Activated CD8-positive, alpha-beta T cell treated with anti-CD3 and anti-CD28 coated beads, Interleukin-2, amount 10 ng/mL, durations not matched to agents 7 days and 5 days (primary cell): ENCODE data around the gene OPA3. TPM values are rescaled to one million over a fixed set of nuclear protein-coding genes. Genes with fewer than 3 reads are reported as not detected.
"Not testable (repeated sequence)": the region's sequence is repeated elsewhere in the genome, so short reads cannot be mapped to it uniquely, and the experiment has no call there.

ENCODE experiments used
- ATAC-seq: fragments of 150-1000 bp; cut with Tn5 transposase; one replicate; pipeline ENCODE4 v1.10.0; 2021; ENCODE audit warnings: moderate library complexity
- CTCF ChIA-PET: fragments of 350-600 bp; sonication (Branson Sonifier 250); formaldehyde crosslinking; loops from one replicate; lab custom pipeline; 2021; ENCODE audit warnings: antibody characterized with exemption; lab: Charles Lee
- POLR2A ChIA-PET: fragments of 350-600 bp; sonication (Branson Sonifier 250); formaldehyde crosslinking; loops from one replicate; lab custom pipeline; 2021; ENCODE audit warnings: antibody characterized with exemption; lab: Charles Lee
- DNase-seq: peaks from one replicate; pipeline ENCODE4 v3.0.0-alpha.2; 2020
- H3K27ac Mint-ChIP-seq: one replicate; pipeline ENCODE4 v1.8.0; 2021; ENCODE audit warnings: mild to moderate bottlenecking, mixed read lengths
- H3K27me3 Mint-ChIP-seq: one replicate; pipeline ENCODE4 v1.8.0; 2021; ENCODE audit warnings: low read depth, mixed read lengths
- H3K36me3 Mint-ChIP-seq: one replicate; pipeline ENCODE4 v1.8.0; 2021; ENCODE audit warnings: low read depth, mixed read lengths
- H3K4me1 Mint-ChIP-seq: one replicate; pipeline ENCODE4 v1.8.0; 2021; ENCODE audit warnings: low read depth, mixed read lengths
- H3K4me3 Mint-ChIP-seq: one replicate; pipeline ENCODE4 v1.8.0; 2021; ENCODE audit warnings: mild to moderate bottlenecking, mixed read lengths
- H3K9me3 Mint-ChIP-seq: one replicate; pipeline ENCODE4 v1.8.0; 2022; ENCODE audit warnings: mixed read lengths; ENCODE audit not compliant: insufficient read depth
- total RNA-seq, 2 experiments: library from RNA; stranded (reverse); gene quantifications; one replicate each; pipeline ENCODE4 v1.2.3, GENCODE V29; 2021

OPA3 gene
- total RNA-seq, 2 experiments from 2014 or later = 13.4 to 14.9 TPM

- H3K27ac Mint-ChIP-seq, DNase-seq, H3K27me3 Mint-ChIP-seq, ATAC-seq, H3K9me3 Mint-ChIP-seq, H3K4me3 Mint-ChIP-seq: not testable (repeated sequence)
- ChIA-PET POLR2A (interaction anchor here (1.5 kb wide), 1 partner anchor 27 kb away, joined by 3 read pairs; no protein-coding TSS in a partner anchor), CTCF (interaction anchor here (1.3 to 3.6 kb wide), 2 partner anchors 11 to 26 kb away, joined by 3 to 27 read pairs; no protein-coding TSS in a partner anchor)
- H3K4me1 Mint-ChIP-seq = peaks cover 20% of the 10 kb centered on the region
- peaks cover 58% of the 10 kb centered on the region for H3K36me3 Mint-ChIP-seq
Measured at GRCh38 chr19:45615056-45615455, 30.5 kb upstream of the OPA3 start.

GRCh38 chr19:45613926-45614725, 29.5 kb upstream of the OPA3 start:
- ChIA-PET CTCF (interaction anchor here (0.6 to 3.6 kb wide), 5 partner anchors 10 to 128 kb away, joined by 3 to 27 read pairs (median 3); no protein-coding TSS in a partner anchor), POLR2A (interaction anchor here (1.5 kb wide), 1 partner anchor 28 kb away, joined by 3 read pairs; no protein-coding TSS in a partner anchor)
- Mint-ChIP-seq H3K27ac (peak overlapping the region; percentile 75), H3K27me3 (no peaks in the 10 kb centered on the region), H3K4me1 (peaks cover 20% of the 10 kb centered on the region), H3K36me3 (peaks cover 61% of the 10 kb centered on the region), H3K9me3 (no peaks in the 10 kb centered on the region), H3K4me3 (no peak overlapping the region)
- ATAC-seq (peak; percentile 65), DNase-seq (peak; percentile 50)

- Mint-ChIP-seq H3K9me3 (no peaks in the 10 kb centered on the region), H3K4me3 (no peak overlapping the region), H3K27me3 (no peaks in the 10 kb centered on the region), H3K4me1 (peaks cover 15% of the 10 kb centered on the region), H3K36me3 (peaks cover 35% of the 10 kb centered on the region), H3K27ac (peak overlapping the region; percentile 37)
- ChIA-PET POLR2A (no interaction called here), CTCF (interaction anchor here (8.6 kb wide), 1 partner anchor 31 kb away, joined by 47 read pairs; the partner anchor contains the start of gene EML2)
- no peak for DNase-seq
- no peak for ATAC-seq
Measured at GRCh38 chr19:45608948-45609347, 24.3 kb upstream of the OPA3 start.

GRCh38 chr19:45607071-45608029, 22.7 kb upstream of the OPA3 start:
- DNase-seq (peak; percentile 48), ATAC-seq (peak; percentile 36)
- H3K4me1 Mint-ChIP-seq = peaks cover 14% of the 10 kb centered on the region
- H3K36me3 Mint-ChIP-seq = peaks cover 25% of the 10 kb centered on the region
- CTCF ChIA-PET = interaction anchor here (1.0 to 8.6 kb wide), 4 partner anchors 10 to 33 kb away, joined by 3 to 47 read pairs (median 7); partner anchors contain the start of gene EML2
- H3K27ac Mint-ChIP-seq = peak overlapping the region; percentile 77
- H3K4me3 Mint-ChIP-seq = no peak overlapping the region
- H3K9me3 Mint-ChIP-seq = no peaks in the 10 kb centered on the region
- peaks cover 9% of the 10 kb centered on the region for H3K27me3 Mint-ChIP-seq
- POLR2A ChIA-PET = no interaction called here

DNA sequence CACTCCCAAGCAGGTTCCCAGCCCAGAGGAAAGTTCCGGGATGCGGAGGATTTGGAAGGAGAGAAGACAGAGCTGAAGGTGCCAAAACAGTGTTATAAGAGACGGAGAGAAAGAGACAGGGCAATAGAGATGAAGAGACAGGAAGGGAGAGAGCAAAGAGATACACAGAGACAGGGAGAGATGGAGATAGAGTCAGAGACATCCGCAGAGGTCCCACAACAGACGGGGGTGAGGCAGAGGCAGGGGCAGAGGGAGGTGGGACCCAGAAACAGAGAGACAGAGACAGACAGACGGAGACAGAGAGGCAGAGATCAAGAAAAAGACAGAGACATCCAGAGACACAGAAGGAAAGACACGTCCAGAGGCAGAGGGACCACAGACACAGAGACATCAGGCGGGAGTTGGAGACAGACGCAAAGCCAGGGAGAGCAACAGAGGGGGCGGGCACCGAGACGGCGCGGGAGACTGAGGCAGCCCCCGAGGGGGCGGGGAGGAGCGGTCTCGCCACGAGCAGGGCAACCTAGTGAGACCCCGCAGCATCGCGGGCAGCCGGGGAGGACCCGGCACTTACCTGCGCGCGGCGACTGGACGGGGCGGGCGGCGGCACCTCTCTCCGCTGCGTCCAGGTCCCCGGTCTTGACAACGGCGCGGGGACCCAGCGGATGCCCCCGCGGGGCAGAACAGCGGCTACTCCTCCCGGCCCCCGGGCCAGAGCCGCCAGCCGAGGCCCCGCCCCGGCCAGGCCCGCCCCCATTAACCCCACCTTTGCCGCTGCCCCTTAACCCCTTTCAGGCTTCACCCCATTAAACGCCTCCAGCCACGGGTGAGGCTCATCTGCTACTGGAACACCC, 17.1 kb upstream of the OPA3 start, which contains the start of gene GPR4:
Gene GPR4 (minus strand): TSS at position 689 of the 851 bp plus-strand sequence. CDS start 10,346 bp downstream, outside the sequence.
- no peak within 1 kb of the TSS for H3K4me3 Mint-ChIP-seq
- DNase-seq (no peak), ATAC-seq (peak; percentile 56)
- peaks cover 56% of the 10 kb centered on the region for H3K27me3 Mint-ChIP-seq
- H3K36me3 Mint-ChIP-seq = no peaks in the 10 kb centered on the region
- H3K9me3 Mint-ChIP-seq = no peaks in the 10 kb centered on the region
- ChIA-PET CTCF (interaction anchor here (8.6 kb wide), 1 partner anchor 39 kb away, joined by 47 read pairs; the partner anchor contains the start of gene EML2), POLR2A (no interaction called here)
- peaks cover 32% of the 10 kb centered on the region for H3K4me1 Mint-ChIP-seq
- H3K27ac Mint-ChIP-seq = peak within 1 kb of the TSS; percentile 11

DNA sequence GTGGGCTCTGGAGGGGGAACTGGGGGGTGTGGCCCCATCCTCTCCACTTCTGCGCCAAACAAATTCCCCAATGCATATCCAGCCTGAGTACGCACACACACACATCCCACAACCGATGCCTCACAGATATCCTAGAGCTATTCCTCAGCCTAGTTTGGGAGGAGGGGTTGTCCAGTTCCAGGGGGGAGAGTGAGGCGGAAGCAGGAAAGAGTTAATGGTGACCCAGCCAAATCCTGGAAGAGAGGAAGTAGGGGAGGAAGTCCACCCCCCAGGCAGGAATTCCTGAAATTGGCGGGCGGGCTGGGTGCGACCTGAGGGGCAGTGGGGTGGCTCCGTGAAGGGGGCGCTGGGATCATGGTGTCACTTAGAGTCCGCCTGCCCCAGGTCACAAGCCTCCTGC, 16.5 kb upstream of the OPA3 start:
- ChIA-PET CTCF (interaction anchor here (1.7 kb wide), 1 partner anchor 41 kb away, joined by 10 read pairs; no protein-coding TSS in a partner anchor), POLR2A (no interaction called here)
- H3K9me3 Mint-ChIP-seq = no peaks in the 10 kb centered on the region
- H3K27me3 Mint-ChIP-seq = peaks cover 62% of the 10 kb centered on the region
- no peaks in the 10 kb centered on the region for H3K36me3 Mint-ChIP-seq
- no peak overlapping the region for H3K4me3 Mint-ChIP-seq
- ATAC-seq = no peak
- peaks cover 32% of the 10 kb centered on the region for H3K4me1 Mint-ChIP-seq
- H3K27ac Mint-ChIP-seq = no peak overlapping the region
- DNase-seq = no peak

GRCh38 chr19:45600340-45600885, 15.8 kb upstream of the OPA3 start:
- DNase-seq (no peak), ATAC-seq (no peak)
- Mint-ChIP-seq H3K4me1 (peaks cover 32% of the 10 kb centered on the region), H3K27me3 (peaks cover 62% of the 10 kb centered on the region), H3K36me3 (no peaks in the 10 kb centered on the region), H3K9me3 (no peaks in the 10 kb centered on the region), H3K4me3 (no peak overlapping the region), H3K27ac (no peak overlapping the region)
- ChIA-PET CTCF (interaction anchor here (1.7 kb wide), 1 partner anchor 42 kb away, joined by 10 read pairs; no protein-coding TSS in a partner anchor), POLR2A (interaction anchor here (1.2 kb wide), 1 partner anchor 42 kb away, joined by 4 read pairs; no protein-coding TSS in a partner anchor)

DNA sequence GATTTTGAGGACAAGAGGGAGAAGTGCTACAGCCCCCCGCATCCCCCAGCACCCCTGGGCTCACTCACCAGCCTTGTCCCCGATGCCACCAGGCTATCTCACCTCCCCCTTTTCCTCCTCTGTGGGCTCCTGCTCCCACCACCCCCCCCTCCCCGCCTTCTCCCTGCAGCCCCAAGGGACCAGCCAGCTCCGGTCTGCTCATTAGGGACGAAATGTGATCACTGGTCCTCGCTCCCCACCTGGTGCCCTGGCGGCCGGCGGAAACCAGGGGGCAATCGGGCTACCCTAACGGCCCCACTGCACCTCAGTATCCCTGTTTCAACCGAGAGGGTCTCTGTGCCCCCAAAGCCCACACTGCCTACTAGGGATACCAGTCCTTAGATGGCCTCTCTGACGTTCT, 14.7 kb upstream of the OPA3 start:
- CTCF ChIA-PET = interaction anchor here (1.3 kb wide), 2 partner anchors 43 to 44 kb away, joined by 6 to 9 read pairs; no protein-coding TSS in a partner anchor
- no peak for ATAC-seq

GRCh38 chr19:45598267-45599001, 13.8 kb upstream of the OPA3 start:
- H3K27ac Mint-ChIP-seq = no peak overlapping the region

More for the DNA sequence above, 14.7 kb upstream of the OPA3 start:
- H3K4me3 Mint-ChIP-seq = no peak overlapping the region
- H3K27ac Mint-ChIP-seq = no peak overlapping the region
- no peaks in the 10 kb centered on the region for H3K36me3 Mint-ChIP-seq
- POLR2A ChIA-PET = interaction anchor here (1.0 kb wide), 1 partner anchor 93 kb away, joined by 3 read pairs; the partner anchor contains the start of gene QPCTL
- H3K27me3 Mint-ChIP-seq = peaks cover 64% of the 10 kb centered on the region
- H3K9me3 Mint-ChIP-seq = no peaks in the 10 kb centered on the region
- H3K4me1 Mint-ChIP-seq = peaks cover 32% of the 10 kb centered on the region
- no peak for DNase-seq

More at GRCh38 chr19:45598267-45599001, 13.8 kb upstream of the OPA3 start:
- H3K9me3 Mint-ChIP-seq = no peaks in the 10 kb centered on the region
- H3K4me3 Mint-ChIP-seq = peak overlapping the region; percentile 10
- ChIA-PET CTCF (interaction anchor here (0.9 to 5.1 kb wide), 6 partner anchors 8 to 81 kb away, joined by 3 to 20 read pairs (median 5); no protein-coding TSS in a partner anchor), POLR2A (interaction anchor here (1.0 to 1.1 kb wide), 2 partner anchors 40 to 94 kb away, joined by 3 to 4 read pairs; partner anchors contain the start of genes EML2 and QPCTL)
- H3K4me1 Mint-ChIP-seq = peaks cover 32% of the 10 kb centered on the region
- ATAC-seq = peak; percentile 36
- no peaks in the 10 kb centered on the region for H3K36me3 Mint-ChIP-seq
- peaks cover 64% of the 10 kb centered on the region for H3K27me3 Mint-ChIP-seq
- no peak for DNase-seq
